HL-60/S4 treated with phorbol 12-myristate 13-acetate at 8.2 ng/mL for 4 days and 3 days (cell line): ENCODE measurements around the gene CFAP99.

Experiments
- in situ Hi-C: fragments of 300-500 bp; cut with MboI; formaldehyde crosslinking; loops from 2 replicates; pipeline ENCODE4 v1.15.0; 2022; ENCODE audit warnings: low sequenced_read_pairs

CFAP99 gene

DNA sequence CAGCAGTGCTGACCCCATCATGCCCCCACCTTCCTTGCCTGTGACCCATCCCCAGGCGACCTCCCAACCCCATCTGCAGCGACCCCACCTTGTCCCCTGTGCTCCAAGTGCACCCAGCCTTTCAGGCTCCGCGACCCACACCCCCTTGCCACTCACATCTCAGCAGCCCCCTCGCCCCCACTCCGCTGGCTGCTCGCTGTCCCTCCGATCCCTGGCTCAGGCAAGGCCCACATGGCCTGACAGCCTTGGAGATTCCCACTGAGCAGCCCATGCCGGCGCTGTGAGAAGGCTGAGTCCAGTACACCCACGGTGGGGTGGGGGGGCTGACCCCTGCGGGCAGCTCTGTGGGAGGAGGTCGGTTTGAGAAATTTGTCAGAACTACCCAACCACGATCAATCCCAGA, 9.4 kb upstream of the CFAP99 start:
- in situ Hi-C loops = no loop called here

DNA sequence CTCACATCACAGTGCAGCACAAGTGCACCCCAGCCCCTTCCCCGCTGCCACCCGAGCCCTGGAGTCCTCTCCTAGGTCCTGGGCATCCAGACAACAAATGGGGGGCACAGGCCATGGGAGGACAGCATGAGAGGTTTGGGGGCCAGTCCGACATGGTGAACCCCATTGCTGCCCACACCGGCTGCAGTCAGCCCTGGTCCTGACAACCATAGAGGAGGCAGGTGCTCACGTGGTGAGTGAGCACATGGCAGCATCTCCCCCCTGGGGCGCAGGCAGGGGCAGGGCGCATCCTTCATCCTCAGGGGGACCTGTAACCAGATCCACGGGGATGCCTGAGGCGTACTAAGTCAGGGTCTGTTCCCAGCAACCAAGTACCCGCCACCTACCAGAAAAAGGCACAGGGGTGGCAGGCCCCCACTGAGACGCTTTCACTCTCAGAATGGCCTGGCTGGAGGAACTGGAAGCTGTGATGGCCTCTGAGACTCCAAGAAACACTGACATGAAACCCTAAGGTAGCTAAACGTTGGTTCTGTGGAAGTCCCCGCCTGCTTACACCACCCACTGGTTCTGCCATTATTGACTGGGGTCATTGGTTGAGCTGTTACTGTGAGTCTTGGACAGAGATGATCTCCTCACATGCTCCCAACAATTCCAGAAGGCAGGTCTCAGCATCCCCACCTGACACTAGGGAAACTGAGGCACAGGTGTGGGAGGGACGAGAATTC, 6.8 kb upstream of the CFAP99 start:
- in situ Hi-C loops = no loop called here

DNA sequence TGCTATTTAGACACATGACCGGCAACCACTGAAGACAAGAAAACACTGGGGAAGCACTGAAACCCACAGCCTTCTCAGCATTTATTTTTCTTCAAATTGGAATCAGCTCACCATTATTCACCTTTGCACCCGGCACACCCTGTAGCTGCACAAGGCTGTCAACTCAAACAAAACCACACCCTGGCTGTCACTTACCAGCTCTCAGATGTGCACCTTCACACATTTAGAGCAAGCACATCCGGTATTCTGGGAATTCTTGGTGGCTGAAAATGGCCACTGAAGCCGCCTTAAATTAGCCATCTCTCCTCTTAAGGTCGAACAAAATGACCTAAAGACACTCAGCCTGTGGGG, 6.2 kb upstream of the CFAP99 start:
- in situ Hi-C loops = no loop called here

DNA sequence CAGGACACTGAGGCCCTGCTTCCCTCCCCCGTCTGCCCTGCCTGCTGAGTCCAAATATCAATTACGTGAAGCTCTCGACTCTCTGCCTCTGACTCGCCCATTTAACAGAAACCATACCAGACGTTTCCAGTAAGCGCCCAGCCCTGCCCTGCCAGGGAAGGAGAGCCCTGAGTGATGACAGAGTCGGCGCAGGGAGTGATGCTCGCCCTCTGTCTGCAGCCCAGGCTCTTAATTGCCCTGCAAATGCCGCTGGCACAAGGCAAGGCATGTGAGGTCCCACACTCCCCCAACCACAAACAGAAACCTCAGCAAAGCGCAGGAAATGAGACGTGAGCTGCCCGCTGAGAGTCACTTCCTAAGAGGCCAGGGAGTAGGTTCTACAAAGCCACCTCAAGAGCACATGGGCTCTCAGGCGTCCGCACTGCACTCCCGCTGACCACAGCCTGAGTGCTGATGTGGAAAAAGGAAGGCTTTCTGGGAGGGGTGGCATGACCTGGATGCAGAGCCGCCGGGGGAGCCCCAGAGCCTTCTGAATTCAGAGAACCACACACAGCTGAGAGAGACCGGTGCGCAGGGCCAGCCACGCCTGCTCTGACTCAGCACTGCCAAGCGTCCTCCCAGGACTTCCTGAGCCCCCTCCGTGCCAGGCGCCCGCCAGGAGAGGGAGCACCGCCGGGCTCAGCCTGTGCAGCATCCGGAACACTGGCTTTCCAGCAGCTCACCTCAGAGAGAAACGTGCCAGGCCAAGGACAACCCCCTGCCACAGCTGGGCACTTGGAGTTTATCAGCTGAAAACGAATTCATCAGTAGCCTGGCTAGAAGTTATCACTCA, 5.7 kb upstream of the CFAP99 start:
- in situ Hi-C loops = no loop called here

DNA sequence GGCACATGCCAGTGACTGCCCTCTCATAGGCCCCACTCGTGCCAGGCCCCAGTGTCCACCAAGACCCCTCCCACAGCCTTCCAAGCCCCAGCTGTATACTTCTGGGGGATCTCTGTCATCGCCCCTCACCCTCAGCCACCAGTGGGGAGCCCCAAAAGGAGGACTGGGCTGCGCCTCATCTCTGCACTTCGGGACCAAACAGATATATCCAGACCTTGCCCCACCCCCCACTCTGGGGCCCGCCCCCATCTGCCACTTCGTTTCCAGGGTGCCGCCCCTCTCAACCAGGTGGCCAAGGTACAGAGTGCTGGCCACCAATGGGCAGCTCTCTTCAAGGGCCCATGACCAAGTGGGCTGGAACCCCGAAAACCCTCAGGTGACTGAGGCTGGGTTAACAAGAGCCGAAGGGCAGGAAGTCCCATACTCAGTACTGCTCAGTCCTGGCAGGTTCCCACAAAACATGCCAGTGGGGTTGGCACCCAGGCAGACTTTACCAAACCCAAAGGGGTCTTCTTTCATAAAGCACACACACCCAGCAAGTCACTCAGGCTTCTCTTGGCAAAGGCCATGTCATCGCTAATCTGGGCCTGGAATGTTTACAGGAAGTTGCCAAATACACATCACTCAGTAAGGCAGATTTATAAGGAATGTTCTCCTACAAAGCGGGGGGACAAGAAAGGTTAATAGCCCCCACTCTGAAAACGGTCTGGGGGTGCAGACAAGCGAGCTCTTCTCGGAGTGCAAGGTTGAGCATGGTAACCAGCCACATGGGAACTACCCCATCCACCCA, 4.7 kb upstream of the CFAP99 start:
- in situ Hi-C loops = no loop called here

DNA sequence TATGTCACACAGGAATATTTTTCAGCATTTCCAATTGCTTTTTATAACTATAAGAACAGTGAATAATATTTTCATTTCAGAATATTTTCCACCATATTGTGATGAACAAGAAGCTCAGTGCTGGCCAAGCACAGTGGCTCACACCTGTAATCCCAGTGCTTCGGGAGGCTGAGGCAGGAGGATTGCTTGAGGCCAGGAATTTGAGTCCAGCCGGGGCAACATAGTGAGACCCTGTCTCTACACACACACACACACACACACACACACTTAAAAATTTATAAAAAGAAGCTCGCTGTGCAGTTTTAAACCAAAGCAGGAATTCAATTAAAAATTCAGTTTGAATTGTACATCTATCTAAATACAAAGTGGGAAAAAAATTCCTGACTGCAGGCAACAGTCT, 3.5 kb upstream of the CFAP99 start:
- in situ Hi-C loops = no loop called here

DNA sequence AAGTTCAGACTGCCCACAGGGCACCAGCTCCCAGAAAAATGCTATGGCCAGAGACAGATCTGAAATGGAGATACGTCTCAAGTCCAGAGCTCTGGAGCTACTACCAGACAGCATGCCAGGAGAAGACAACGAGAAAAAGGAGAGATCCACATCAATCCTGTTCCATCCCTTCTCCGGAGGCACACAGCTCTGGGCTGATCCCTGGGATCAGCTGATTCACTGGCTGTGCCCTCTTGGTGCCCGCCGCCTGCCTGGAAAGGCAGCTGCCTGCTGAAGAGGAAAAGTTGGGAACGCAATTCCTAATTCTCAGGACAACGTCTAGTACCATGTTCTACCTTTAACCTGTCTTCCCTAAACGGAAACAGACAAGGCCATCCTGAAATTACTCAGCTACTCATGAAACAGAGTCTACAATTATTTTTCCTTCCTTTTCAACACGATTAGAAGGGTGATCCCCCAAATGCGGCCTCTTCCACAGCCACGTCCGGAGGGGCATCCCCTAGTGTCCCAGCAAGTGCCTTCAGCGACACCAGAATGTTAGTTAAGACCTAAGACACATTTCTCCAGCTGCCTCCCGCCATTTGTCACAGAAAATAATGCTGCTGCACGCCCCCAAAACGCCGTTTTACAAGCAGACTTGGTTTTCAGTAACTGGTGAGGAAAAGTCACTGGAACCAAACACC, 2.7 kb upstream of the CFAP99 start:
- in situ Hi-C loops = no loop called here

DNA sequence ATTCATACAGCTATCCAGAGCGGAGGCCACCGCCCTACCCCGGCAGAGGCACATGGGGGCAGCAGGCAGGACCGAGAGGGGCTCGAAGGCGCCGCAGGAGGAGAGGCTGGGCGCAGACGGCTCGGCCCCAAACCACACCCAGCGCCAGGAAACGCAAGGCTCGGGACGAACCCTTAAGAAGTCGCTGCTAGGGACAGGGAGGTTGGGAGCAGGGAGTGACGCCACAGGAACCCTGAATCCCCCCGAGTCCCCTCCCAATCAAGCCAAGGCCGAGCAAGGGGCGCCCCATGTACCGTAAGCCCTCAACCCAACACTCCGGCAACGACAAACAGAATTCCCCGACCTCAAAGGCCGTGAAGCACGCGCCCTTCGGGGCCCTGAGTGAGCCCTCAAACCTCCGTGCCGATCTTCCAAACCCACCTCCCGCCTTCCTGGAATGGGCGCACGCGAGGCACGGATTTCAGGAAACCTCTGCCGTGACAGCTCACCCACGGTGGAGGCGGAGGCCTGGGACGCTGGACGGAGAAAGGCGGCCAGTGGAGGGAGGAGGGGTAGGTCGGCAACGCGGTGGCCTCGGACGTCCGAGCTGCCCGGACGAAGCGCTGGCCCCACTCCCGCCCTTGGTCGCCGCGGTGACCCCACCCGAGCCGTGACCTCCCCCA, 2.1 kb upstream of the CFAP99 start:
- in situ Hi-C loops = no loop called here

DNA sequence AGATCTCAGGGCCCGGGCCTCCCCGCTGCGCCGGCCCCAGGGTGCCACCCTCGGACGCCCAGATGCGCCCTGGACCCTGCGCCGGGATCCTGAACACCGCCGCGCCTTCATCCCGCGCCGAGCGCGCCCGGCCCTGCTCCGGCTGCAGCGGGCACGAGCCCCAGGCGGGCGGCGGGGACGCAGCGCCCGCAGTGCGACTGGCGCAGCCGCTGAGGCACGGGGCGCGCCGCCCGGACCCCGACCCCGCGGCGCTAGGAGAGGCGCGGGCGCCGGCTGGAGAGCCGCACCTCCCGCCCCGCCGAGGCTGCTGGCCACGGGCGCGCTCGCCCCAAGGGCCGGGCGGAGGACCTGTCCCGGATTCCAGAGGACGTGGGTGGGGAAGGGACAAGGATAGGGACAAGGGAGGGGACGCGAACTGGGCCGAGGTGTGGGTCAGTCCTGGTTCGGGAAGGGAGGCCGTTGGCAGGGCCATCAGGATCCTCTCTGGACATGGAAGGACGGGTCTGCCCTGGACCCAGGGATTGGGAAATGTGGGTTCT, 1.5 kb upstream of the CFAP99 start:
- in situ Hi-C loops = no loop called here

DNA sequence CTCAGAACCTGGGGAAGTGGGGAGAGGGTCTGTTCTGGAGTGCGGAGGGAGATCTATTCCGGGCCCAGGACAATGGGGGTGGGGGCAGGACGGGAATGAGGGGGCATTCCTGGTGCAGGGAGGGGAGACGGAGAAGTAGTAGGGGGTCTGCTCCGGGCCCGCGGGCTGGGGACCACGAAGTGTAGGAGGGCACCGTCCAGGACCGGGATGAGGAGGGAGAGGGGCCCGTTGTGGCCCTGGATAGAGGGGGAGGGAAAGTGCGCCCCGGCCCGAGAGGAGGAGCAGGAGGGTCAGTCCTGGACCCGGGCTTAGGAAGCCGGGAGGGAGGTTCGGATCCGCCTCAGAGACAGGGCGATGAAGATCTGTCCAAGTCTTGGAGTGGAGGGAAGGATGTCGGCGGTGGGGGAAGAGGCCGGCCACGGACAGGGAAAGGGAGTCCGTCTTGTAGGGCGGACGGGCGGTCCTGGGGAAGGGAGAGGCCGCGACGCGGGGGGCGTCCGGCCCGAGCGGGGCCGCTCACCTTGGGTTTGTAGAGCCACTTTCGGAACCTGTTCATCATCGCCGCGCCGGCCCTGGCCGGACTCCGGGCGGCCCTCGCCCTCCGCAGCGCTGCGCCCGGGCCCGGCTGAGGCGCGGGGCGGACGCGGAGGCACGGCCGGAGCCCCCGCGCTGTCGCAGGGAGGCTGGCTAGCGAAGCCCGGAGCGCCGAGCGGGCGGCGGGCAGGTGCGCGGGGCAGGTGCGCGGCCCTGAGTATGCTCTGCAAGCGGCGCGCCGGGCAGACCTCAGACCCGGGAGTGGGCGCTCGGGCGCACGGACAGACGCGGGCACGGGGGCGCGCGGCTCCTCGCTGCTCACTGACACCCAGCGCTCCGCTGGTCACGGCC, 748 bp upstream of the CFAP99 start, which contains the start of gene ZFYVE28:
TSS of gene ZFYVE28 (minus strand) at position 881 of the 885 bp plus-strand sequence. CDS start at position 559, 322 bp downstream.
- in situ Hi-C loops = no loop called here

DNA sequence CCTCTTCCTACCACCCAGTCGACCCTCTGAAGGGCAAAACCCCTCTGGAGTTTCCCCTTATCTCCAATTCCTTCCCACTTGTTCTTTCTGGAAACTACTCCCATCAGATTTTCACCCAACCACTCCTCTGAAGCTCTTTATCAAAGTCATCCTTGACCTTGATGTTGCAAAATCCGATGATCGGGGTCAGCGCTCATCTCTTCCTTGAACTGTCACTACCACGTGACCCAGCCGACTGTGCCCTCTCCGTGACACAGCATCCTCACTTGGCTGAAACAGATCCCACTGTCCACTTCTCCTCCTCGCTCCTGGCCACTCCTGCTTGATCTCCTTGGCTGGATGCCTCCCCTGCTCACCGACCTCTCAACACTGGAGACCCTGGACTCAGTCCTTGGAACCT, 1.1 kb downstream of the CFAP99 start:
- in situ Hi-C loops = no loop called here

DNA sequence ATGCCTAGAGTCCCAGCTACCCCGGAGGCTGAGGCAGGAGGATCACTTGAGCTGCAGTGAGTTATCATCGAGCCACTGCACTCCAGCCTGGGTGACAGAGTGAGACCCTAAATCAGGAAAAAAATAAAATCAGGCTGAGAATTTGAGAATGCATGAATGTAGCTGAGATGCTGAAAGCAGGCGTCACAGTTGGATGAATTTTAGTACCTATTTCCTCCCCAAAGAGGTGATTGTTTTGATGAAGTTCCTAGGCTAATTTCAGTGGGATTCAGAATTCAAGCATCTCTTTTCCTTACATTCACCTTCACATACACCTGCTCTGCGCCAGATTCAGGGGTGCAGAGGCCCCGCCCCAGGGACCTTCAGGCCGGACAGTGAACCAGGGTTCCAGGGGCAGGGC, 3.2 kb downstream of the CFAP99 start:
- in situ Hi-C loops = no loop called here

DNA sequence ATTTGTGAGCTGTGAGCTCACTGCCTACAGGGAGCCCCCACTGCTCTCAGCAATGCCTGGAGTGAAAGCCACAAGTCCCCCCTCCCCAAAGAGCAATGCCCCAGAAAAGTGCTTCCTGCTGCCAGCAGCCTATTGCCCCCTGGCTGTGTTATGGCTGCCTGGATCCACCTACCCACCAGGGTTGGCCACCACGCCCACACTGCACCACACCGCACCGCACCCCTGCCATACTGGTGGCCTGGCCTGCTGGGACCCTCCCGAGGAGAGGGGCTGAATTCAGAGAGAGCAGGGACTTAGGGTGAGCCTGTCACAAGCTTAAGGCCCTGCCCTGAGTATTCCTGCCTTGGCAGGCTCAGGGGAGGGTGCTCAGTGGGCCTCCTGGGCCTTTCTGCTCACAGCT, 4.3 kb downstream of the CFAP99 start:
- in situ Hi-C loops = no loop called here

DNA sequence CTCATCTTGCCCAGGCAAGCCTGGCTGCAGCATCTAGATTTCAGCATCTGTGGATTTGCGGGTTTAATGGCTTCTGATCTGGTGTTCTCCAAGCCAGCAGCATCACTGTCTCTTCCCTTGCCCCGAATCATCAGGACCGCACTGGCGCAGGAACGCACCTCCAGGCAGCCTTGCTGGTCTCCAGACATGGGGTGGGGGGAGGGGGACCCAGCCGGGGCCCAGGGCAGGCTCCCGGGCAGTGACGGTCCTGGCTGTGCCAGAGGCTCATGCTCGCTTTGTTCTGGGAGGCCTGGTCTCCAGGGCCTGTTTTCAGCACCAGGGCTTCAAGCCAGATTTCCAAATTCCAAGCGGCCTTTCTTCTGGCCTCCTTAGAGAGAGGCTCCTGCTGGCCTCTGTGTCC, 4.9 kb downstream of the CFAP99 start:
- in situ Hi-C loops = no loop called here

DNA sequence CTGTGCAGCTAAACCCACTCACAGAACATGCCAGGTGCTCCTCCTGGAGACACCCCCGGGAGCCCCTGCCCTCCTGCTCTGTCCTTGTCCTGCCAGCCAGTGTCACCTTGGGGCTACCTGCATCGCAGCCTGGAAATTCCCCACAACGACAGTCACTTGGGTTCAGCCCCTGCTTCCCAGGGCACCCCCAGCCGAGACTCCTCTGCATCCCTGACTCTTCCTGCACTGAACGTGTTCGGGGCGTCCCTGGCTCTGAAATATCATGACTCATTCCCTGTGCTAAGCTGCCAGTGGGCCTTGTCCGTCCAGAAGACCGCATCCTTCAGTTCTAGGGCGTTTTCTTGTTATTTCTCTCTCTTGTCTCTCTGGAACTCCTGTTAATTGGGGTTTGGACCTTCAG, 5.8 kb downstream of the CFAP99 start:
- in situ Hi-C loops = no loop called here

DNA sequence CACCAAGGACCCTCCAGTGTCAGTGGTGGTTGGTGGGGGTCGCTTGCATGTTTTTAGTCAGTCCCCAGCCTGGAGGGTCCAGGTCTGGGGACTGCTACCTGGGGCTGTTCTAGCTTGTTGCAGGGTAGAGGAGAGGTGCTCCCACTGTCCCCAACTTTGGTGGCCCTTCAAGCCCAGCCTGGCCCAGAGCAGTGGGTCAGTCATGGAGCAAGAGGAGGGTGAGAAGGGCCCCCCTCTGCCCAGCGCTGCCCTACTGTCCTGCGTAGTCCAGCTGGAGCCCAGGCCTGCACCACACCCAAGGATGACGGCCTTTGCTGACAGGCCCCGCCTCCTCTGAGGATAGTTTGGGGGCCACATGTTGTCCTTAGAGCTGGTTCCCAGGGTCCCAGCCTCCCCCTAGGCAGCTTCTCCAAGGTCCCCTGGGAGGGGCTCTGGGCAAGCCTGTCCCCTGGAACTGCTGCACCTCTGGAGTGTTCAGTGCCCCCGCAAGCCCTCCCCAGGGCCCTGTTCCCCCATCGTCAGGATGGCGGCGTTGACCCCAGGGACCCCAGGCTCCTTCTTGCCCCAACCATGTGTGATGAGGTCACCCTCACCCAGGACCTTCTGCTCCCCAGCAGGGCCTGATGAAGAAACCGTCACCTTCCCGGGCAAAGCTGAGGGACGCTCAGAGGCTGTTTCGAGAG, 6.8 kb downstream of the CFAP99 start:
- in situ Hi-C loops = no loop called here

DNA sequence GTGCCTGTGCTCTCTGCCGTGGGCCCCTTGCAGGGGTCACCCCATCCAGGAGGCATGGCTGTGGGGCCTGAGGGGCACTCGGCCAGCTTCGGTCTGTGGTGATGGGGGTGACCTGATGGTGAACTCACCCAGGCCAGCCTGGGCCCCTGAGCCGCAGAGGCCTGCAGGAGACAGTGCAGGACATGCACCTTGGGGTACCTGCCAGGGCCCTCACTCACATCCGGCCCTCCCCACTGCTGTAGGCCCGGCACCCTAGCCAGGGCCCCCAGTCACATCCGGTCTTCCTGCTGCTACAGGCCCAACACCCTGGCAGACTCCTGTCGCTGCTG, 7.3 kb downstream of the CFAP99 start:
- in situ Hi-C loops = no loop called here

DNA sequence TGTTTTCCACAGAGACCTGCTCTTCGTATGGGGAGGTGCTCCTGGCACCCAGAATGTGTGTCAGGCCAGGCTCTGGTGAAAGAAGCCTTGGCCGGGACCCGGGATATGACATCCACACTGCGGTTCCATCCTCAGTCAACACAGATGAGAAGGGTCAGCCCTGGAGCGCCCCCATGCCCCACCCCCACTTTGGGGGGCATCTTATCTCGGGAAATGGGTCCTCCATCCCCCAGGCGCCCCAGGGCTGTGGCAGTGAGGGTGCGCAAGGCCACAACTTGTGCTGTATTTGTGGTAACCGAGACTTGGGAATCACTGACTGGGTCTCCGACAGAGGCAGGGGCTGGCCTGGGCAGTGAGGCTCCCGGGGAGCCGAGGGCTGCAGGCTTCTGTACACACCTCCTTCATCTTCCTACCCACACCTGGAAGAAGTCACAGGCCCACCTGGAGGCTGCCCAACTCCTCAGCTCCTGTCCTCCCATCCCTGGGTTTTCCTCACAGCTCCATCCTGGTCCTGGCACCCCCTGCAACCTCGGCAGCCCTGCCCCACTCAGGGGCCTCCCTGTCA, 8.0 kb downstream of the CFAP99 start:
- in situ Hi-C loops = no loop called here
